OCI-LY3 (cell line): ENCODE data around the gene CFAP57.

Experiments used
- H2AFZ ChIP-seq: fragments of 200-600, 300-600 bp; shearing (Covaris generic); 2 replicates; pipeline ENCODE4 v1.6.0; 2014; ENCODE audit warnings: antibody characterized with exemption, low read depth, low read length
- H3K27ac ChIP-seq: fragments of 200-600, 300-600 bp; sonication (generic); 2 replicates; pipeline ENCODE4 v1.5.1; 2014; ENCODE audit warnings: mild to moderate bottlenecking, low read length, moderate library complexity, mixed read lengths
- H3K27me3 ChIP-seq: fragments of 200-600, 300-600 bp; sonication (generic); 2 replicates; pipeline ENCODE4 v1.6.1; 2014; ENCODE audit warnings: low read depth, low read length, mixed read lengths
- H3K36me3 ChIP-seq: fragments of 200-600, 300-600 bp; sonication (generic); replicated peaks from 2 replicates; pipeline ENCODE3; 2014; ENCODE audit warnings: low read depth, low read length, mixed read lengths
- H3K4me1 ChIP-seq: fragments of 300-600, 200-600 bp; sonication (generic); 2 replicates; pipeline ENCODE4 v1.6.1; 2014; ENCODE audit warnings: low read length, mixed read lengths
- H3K4me2 ChIP-seq: fragments of 200-600, 300-600 bp; sonication (generic); 2 replicates; pipeline ENCODE4 v1.6.1; 2014; ENCODE audit warnings: low read length, mixed read lengths
- H3K4me3 ChIP-seq: fragments of 300-600, 200-600 bp; sonication (generic); 2 replicates; pipeline ENCODE4 v1.5.1; 2014; ENCODE audit warnings: antibody characterized with exemption, mild to moderate bottlenecking, low read length, moderate library complexity
- H3K79me2 ChIP-seq: fragments of 300-600, 200-600 bp; shearing (Covaris generic); 2 replicates; pipeline ENCODE4 v1.6.1; 2014; ENCODE audit warnings: mild to moderate bottlenecking, low read length, mixed read lengths
- H3K9ac ChIP-seq: fragments of 300-600, 200-600 bp; shearing (Covaris generic); 2 replicates; pipeline ENCODE4 v1.6.0; 2014; ENCODE audit warnings: mild to moderate bottlenecking, low read length, moderate library complexity
- H3K9me3 ChIP-seq: fragments of 200-600, 300-600 bp; shearing (Covaris generic); 2 replicates; pipeline ENCODE4 v1.6.1; 2014; ENCODE audit warnings: low read length, mixed read lengths; ENCODE audit not compliant: insufficient read depth
- H4K20me1 ChIP-seq: fragments of 200-600, 300-600 bp; sonication (generic); 2 replicates; pipeline ENCODE4 v1.6.1; 2016; ENCODE audit warnings: low read length, mixed read lengths; ENCODE audit not compliant: insufficient read depth
- CTCF ChIP-seq: fragments of 200-600, 300-600 bp; sonication (generic); IDR thresholded peaks from 2 replicates; pipeline ENCODE4 v1.5.1; 2014; ENCODE audit warnings: antibody characterized with exemption, low read length, low read depth
- EZH2phosphoT487 ChIP-seq: fragments of 200-600 bp; shearing (Covaris generic); IDR thresholded peaks from 2 replicates; pipeline ENCODE4 v1.6.1; 2018; ENCODE audit warnings: antibody characterized with exemption, mixed run types, low read depth

Gene CFAP57

GRCh38 chr1:43274125-43274803 lies 102.1 kb downstream of the CFAP57 start:
- no peaks in the 10 kb centered on the region for H3K4me1 ChIP-seq
- no peak overlapping the region for H3K4me3 ChIP-seq
- H4K20me1 ChIP-seq: no peaks in the 10 kb centered on the region
- H3K27ac ChIP-seq: no peak overlapping the region
- H3K36me3 ChIP-seq: no peaks in the 10 kb centered on the region
- H3K9me3 ChIP-seq: no peaks in the 10 kb centered on the region
- H3K27me3 ChIP-seq: no peaks in the 10 kb centered on the region
- H3K79me2 ChIP-seq: no peaks in the 10 kb centered on the region
- H2AFZ ChIP-seq: peak overlapping the region; percentile 74; the same call in 1 of the 2 replicates
- H3K9ac ChIP-seq: no peak overlapping the region
- TF ChIP-seq CTCF (no peak), EZH2phosphoT487 (no peak)
- H3K4me2 ChIP-seq: no peak overlapping the region

GRCh38 chr1:43274804-43275180 lies 102.7 kb downstream of the CFAP57 start:
- Histone ChIP-seq H4K20me1 (no peaks in the 10 kb centered on the region), H3K27ac (no peak overlapping the region), H3K4me1 (no peaks in the 10 kb centered on the region), H3K36me3 (no peaks in the 10 kb centered on the region), H3K9me3 (no peaks in the 10 kb centered on the region), H3K4me2 (no peak overlapping the region), H3K27me3 (no peaks in the 10 kb centered on the region), H3K9ac (no peak overlapping the region), H3K4me3 (no peak overlapping the region), H3K79me2 (no peaks in the 10 kb centered on the region), H2AFZ (no peak overlapping the region)
- TF ChIP-seq EZH2phosphoT487: no peak
- no peak for TF ChIP-seq CTCF

GRCh38 chr1:43275826-43276620 lies 103.9 kb downstream of the CFAP57 start:
- Histone ChIP-seq H3K4me2 (no peak overlapping the region), H3K27ac (no peak overlapping the region), H3K79me2 (no peaks in the 10 kb centered on the region), H4K20me1 (no peaks in the 10 kb centered on the region), H3K9me3 (no peaks in the 10 kb centered on the region), H3K9ac (no peak overlapping the region), H2AFZ (no peak overlapping the region), H3K27me3 (no peaks in the 10 kb centered on the region), H3K4me1 (no peaks in the 10 kb centered on the region), H3K4me3 (no peak overlapping the region), H3K36me3 (no peaks in the 10 kb centered on the region)
- TF ChIP-seq CTCF: no peak
- no peak for TF ChIP-seq EZH2phosphoT487

- Histone ChIP-seq H4K20me1 (no peaks in the 10 kb centered on the region), H3K79me2 (no peaks in the 10 kb centered on the region), H3K4me3 (no peak overlapping the region), H3K4me2 (no peak overlapping the region), H3K36me3 (no peaks in the 10 kb centered on the region), H3K4me1 (no peaks in the 10 kb centered on the region), H3K9ac (no peak overlapping the region), H3K9me3 (no peaks in the 10 kb centered on the region), H2AFZ (no peak overlapping the region), H3K27me3 (no peaks in the 10 kb centered on the region), H3K27ac (no peak overlapping the region)
- no peak for TF ChIP-seq EZH2phosphoT487
Observed at GRCh38 chr1:43276673-43277072, 104.5 kb downstream of the CFAP57 start.
